H9 (cell line): ENCODE measurements around the gene RCN1. TPM values are rescaled to one million over a fixed set of nuclear protein-coding genes. Genes with fewer than 3 reads are reported as not detected.

ENCODE experiments used
- DNase-seq: peaks from one replicate; pipeline ENCODE4 v3.0.0-alpha.2; 2017
- H2AFZ ChIP-seq: one replicate; pipeline ENCODE4 v1.6.1; 2013; ENCODE audit warnings: mild to moderate bottlenecking, low read length, control low read depth, moderate library complexity
- H2AK5ac ChIP-seq: 2 replicates; pipeline ENCODE4 v1.6.1; 2013; ENCODE audit warnings: low read length, control low read depth, mixed read lengths; ENCODE audit not compliant: insufficient read length
- H2BK120ac ChIP-seq: one replicate; pipeline ENCODE4 v1.6.1; 2013; ENCODE audit warnings: low read depth, mild to moderate bottlenecking, low read length, control low read depth, inconsistent platforms; ENCODE audit not compliant: poor library complexity, severe bottlenecking
- H2BK12ac ChIP-seq: 2 replicates; pipeline ENCODE4 v1.6.1; 2013; ENCODE audit warnings: low read length, control low read depth, mixed read lengths, low read depth; ENCODE audit not compliant: insufficient read length
- H2BK15ac ChIP-seq: 2 replicates; pipeline ENCODE4 v1.6.1; 2013; ENCODE audit warnings: low read depth, low read length, control low read depth
- H2BK20ac ChIP-seq: one replicate; pipeline ENCODE4 v1.6.1; 2013; ENCODE audit warnings: low read depth, mild to moderate bottlenecking, low read length, control low read depth, inconsistent platforms; ENCODE audit not compliant: poor library complexity, severe bottlenecking
- H2BK5ac ChIP-seq: 2 replicates; pipeline ENCODE4 v1.6.1; 2013; ENCODE audit warnings: low read length, control low read depth, mixed read lengths; ENCODE audit not compliant: insufficient read length
- H3K14ac ChIP-seq: 2 replicates; pipeline ENCODE4 v1.6.1; 2013; ENCODE audit warnings: low read length, control low read depth; ENCODE audit not compliant: insufficient read depth
- H3K18ac ChIP-seq: 2 replicates; pipeline ENCODE4 v1.6.1; 2013; ENCODE audit warnings: low read depth, mild to moderate bottlenecking, mixed read lengths, low read length, control low read depth; ENCODE audit not compliant: insufficient read length
- H3K23ac ChIP-seq: 2 replicates; pipeline ENCODE4 v1.6.1; 2013; ENCODE audit warnings: low read length, control low read depth, mixed read lengths, low read depth; ENCODE audit not compliant: insufficient read length
- H3K23me2 ChIP-seq: 2 replicates; pipeline ENCODE4 v1.6.1; 2013; ENCODE audit warnings: low read depth, mild to moderate bottlenecking, mixed read lengths, low read length, control low read depth; ENCODE audit not compliant: insufficient read length, poor library complexity, severe bottlenecking
- H3K27ac ChIP-seq: 2 replicates; pipeline ENCODE4 v1.5.1; 2013; ENCODE audit warnings: low read length, control low read depth, mixed read lengths, low read depth; ENCODE audit not compliant: insufficient read length
- H3K27me3 ChIP-seq: 2 replicates; pipeline ENCODE4 v1.6.1; 2013; ENCODE audit warnings: low read length, control low read depth, inconsistent platforms; ENCODE audit not compliant: insufficient read depth
- H3K4ac ChIP-seq: 2 replicates; pipeline ENCODE4 v1.6.1; 2013; ENCODE audit warnings: low read depth, mild to moderate bottlenecking, control low read depth, inconsistent platforms, low read length, moderate library complexity
- H3K4me1 ChIP-seq: 2 replicates; pipeline ENCODE4 v1.6.1; 2013; ENCODE audit warnings: low read length, control low read depth, inconsistent platforms; ENCODE audit not compliant: insufficient read depth
- H3K4me2 ChIP-seq: 2 replicates; pipeline ENCODE4 v1.6.1; 2013; ENCODE audit warnings: low read length, control low read depth, mixed read lengths; ENCODE audit not compliant: insufficient read length, insufficient read depth
- H3K56ac ChIP-seq: 2 replicates; pipeline ENCODE4 v1.6.1; 2013; ENCODE audit warnings: low read depth, mild to moderate bottlenecking, mixed read lengths, low read length, control low read depth; ENCODE audit not compliant: insufficient read length
- H3K79me1 ChIP-seq: 2 replicates; pipeline ENCODE4 v1.6.1; 2013; ENCODE audit warnings: low read depth, mild to moderate bottlenecking, moderate library complexity, low read length, control low read depth, inconsistent platforms; ENCODE audit not compliant: insufficient read depth, poor library complexity, severe bottlenecking
- H3K79me2 ChIP-seq: 2 replicates; pipeline ENCODE4 v1.6.1; 2013; ENCODE audit warnings: low read length, control low read depth, inconsistent platforms; ENCODE audit not compliant: insufficient read depth
- H3K9ac ChIP-seq: 2 replicates; pipeline ENCODE4 v1.6.1; 2013; ENCODE audit warnings: low read length, control low read depth, mixed read lengths; ENCODE audit not compliant: insufficient read length; ENCODE audit errors: extremely low read depth
- H3K9me3 ChIP-seq: one replicate; pipeline ENCODE4 v1.6.1; 2013; ENCODE audit warnings: low read depth, low read length, inconsistent platforms; ENCODE audit not compliant: control insufficient read depth
- H3T11ph ChIP-seq: one replicate; pipeline ENCODE4 v1.6.1; 2013; ENCODE audit warnings: mild to moderate bottlenecking, low read length, control low read depth, inconsistent platforms
- H4K20me1 ChIP-seq: one replicate; pipeline ENCODE4 v1.6.1; 2013; ENCODE audit not compliant: control insufficient read depth, insufficient read length, insufficient read depth
- H4K5ac ChIP-seq: 2 replicates; pipeline ENCODE4 v1.6.1; 2013; ENCODE audit warnings: low read depth, mild to moderate bottlenecking, mixed read lengths, low read length, control low read depth; ENCODE audit not compliant: insufficient read length
- H4K8ac ChIP-seq: replicated peaks from 2 replicates; pipeline ENCODE4 v1.6.1; 2013; ENCODE audit warnings: low read length, control low read depth, mixed read lengths, low read depth; ENCODE audit not compliant: insufficient read length
- H4K91ac ChIP-seq: 2 replicates; pipeline ENCODE4 v1.6.1; 2013; ENCODE audit warnings: low read depth, mild to moderate bottlenecking, moderate library complexity, mixed read lengths, low read length, control low read depth; ENCODE audit not compliant: insufficient read length
- H3K27ac Mint-ChIP-seq, 3 experiments: 2 replicates in 2 of 3; 3 replicates in 1 of 3; pipeline ENCODE4 v1.8.0; 2020 to 2021; ENCODE audit warnings: mixed read lengths in 3 of 3, mild to moderate bottlenecking in 1 of 3, moderate library complexity in 1 of 3
- H3K27me3 Mint-ChIP-seq: 2 replicates; pipeline ENCODE4 v1.8.0; 2021; ENCODE audit warnings: low read depth, mild to moderate bottlenecking, moderate library complexity, mixed read lengths
- H3K36me3 Mint-ChIP-seq, 3 experiments: 2 replicates in 2 of 3; 3 replicates in 1 of 3; pipeline ENCODE4 v1.8.0; 2020 to 2021; ENCODE audit warnings: low read depth in 3 of 3, mixed read lengths in 3 of 3; ENCODE audit not compliant: insufficient read depth in 1 of 3
- H3K4me1 Mint-ChIP-seq, 2 experiments: 2 replicates each; pipeline ENCODE4 v1.8.0; 2020; ENCODE audit warnings: mixed read lengths in 2 of 2
- H3K4me3 Mint-ChIP-seq, 2 experiments: 2 replicates in 1 of 2; 3 replicates in 1 of 2; pipeline ENCODE4 v1.8.0; 2020 to 2021; ENCODE audit warnings: mild to moderate bottlenecking in 2 of 2, mixed read lengths in 2 of 2, moderate library complexity in 1 of 2
- H3K9me3 Mint-ChIP-seq, 2 experiments: 2 replicates in 1 of 2; 3 replicates in 1 of 2; pipeline ENCODE4 v1.8.0; 2020; ENCODE audit warnings: mild to moderate bottlenecking in 2 of 2, mixed read lengths in 2 of 2, moderate library complexity in 1 of 2
- CTCF ChIP-seq: fragments of 200-600 bp; sonication (generic); conservative IDR thresholded peaks from 3 replicates; pipeline ENCODE4 v1.8.0; 2021; ENCODE audit warnings: antibody characterized with exemption, mild to moderate bottlenecking
- WGBS: extraction: QIAGEN DNeasy Blood & Tissue Kit; methylation state at CpG from one replicate; pipeline ENCODE4 v1.1.7; 2013; ENCODE audit warnings: missing lambda C conversion rate, low lambda C conversion rate, mixed read lengths; ENCODE audit not compliant: insufficient read length; ENCODE audit errors: extremely low coverage; 5-methylcytosine and 5-hydroxymethylcytosine counted together
- total RNA-seq: library from RNA; stranded (reverse); gene quantifications from 2 replicates; pipeline ENCODE4 v1.2.1, GENCODE V29; 2021

Gene RCN1
- total RNA-seq, 1 experiment from 2014 or later, result 109 TPM

GRCh38 chr11:32145282-32145681, 54.4 kb downstream of the RCN1 start:
- Histone ChIP-seq H2BK12ac (no peak overlapping the region), H3K9ac (no peak overlapping the region), H3K23ac (no peak overlapping the region), H2BK5ac (no peak overlapping the region), H3K27me3 (no peaks in the 10 kb centered on the region), H2AFZ (no peak overlapping the region), H3K79me1 (no peaks in the 10 kb centered on the region), H2BK20ac (no peak overlapping the region), H3K18ac (no peak overlapping the region), H2BK15ac (no peak overlapping the region), H3K9me3 (no peaks in the 10 kb centered on the region), H3K4ac (no peak overlapping the region), H3K56ac (no peak overlapping the region), H3K4me1 (no peaks in the 10 kb centered on the region), H4K91ac (no peak overlapping the region), H4K20me1 (no peaks in the 10 kb centered on the region), H2BK120ac (no peak overlapping the region), H3T11ph (no peak overlapping the region), H3K4me2 (no peak overlapping the region), H3K23me2 (no peaks in the 10 kb centered on the region), H2AK5ac (no peak overlapping the region), H3K27ac (no peak overlapping the region), H4K8ac (no peak overlapping the region), H3K79me2 (no peaks in the 10 kb centered on the region), H4K5ac (no peak overlapping the region), H3K14ac (no peak overlapping the region)
- no peak for DNase-seq
- no peak overlapping the region for H3K27ac Mint-ChIP-seq
- H3K9me3 Mint-ChIP-seq, result peaks cover 3 to 9% of the 10 kb centered on the region in 2 experiments; a peak in 2 of 5 replicates
- WGBS, result no CpG with 5 or more reads among the region's 3 CpGs
- no peak for TF ChIP-seq CTCF
- H3K36me3 Mint-ChIP-seq, result no peaks in the 10 kb centered on the region
- no peaks in the 10 kb centered on the region for H3K4me1 Mint-ChIP-seq
- H3K27me3 Mint-ChIP-seq, result peaks cover 2% of the 10 kb centered on the region
- H3K4me3 Mint-ChIP-seq, result no peak overlapping the region
